ENCODE measurements around the gene SLC41A3. TPM values are rescaled to one million over a fixed set of nuclear protein-coding genes. Genes with fewer than 3 reads are reported as not detected.

Gene SLC41A3
- total and polyA plus RNA-seq, 10 of the 15 experiments (the other 5 are each of a cell fraction or from before 2014, with no cell fraction given): 8.3 to 29.5 (median 16.7) TPM

- no peak for TF ChIP-seq ZNF592 (IDR thresholded peaks at IDR 0.05)
- no peak for TF ChIP-seq NR2C1 (IDR thresholded peaks at IDR 0.05)
- no peak for TF ChIP-seq EED (IDR thresholded peaks at IDR 0.05; ENCODE audit: low read depth)
- no peak for TF ChIP-seq CUX1 (IDR thresholded peaks at IDR 0.05; ENCODE audit: insufficient replicate concordance, low read depth, low read length)
- no peak for TF ChIP-seq ZSCAN29 (IDR thresholded peaks at IDR 0.05)
- TF ChIP-seq CEBPZ (IDR thresholded peaks at IDR 0.05; ENCODE audit: low read depth, low read length): no peak
- TF ChIP-seq SPI1 (IDR thresholded peaks at IDR 0.05; ENCODE audit: borderline replicate concordance, insufficient read depth, low read depth, low read length): no peak
- no peak for TF ChIP-seq RFX5 (IDR thresholded peaks at IDR 0.05; ENCODE audit: low read depth, low read length)
- TF ChIP-seq USF1 (IDR thresholded peaks at IDR 0.05; ENCODE audit: borderline replicate concordance, extremely low read length, insufficient read depth, low read depth, low read length): no peak
- no peak for TF ChIP-seq ZBTB4 (CRISPR knock-in tag; IDR thresholded peaks at IDR 0.05)
- TF ChIP-seq ELK1 (IDR thresholded peaks at IDR 0.05; ENCODE audit: low read depth, low read length): no peak
Measured at GRCh38 chr3:126109880-126110235, 25.9 kb upstream of the SLC41A3 start (continued).
